ENCODE results near the gene HJV. TPM values are rescaled to one million over a fixed set of nuclear protein-coding genes. Genes with fewer than 3 reads are reported as not detected.

HJV gene
- total and polyA plus RNA-seq, 2 of the 13 experiments (the other 11 are each of a cell fraction or from before 2014, with no cell fraction given): 0.18 TPM; not detected in 1

DNA sequence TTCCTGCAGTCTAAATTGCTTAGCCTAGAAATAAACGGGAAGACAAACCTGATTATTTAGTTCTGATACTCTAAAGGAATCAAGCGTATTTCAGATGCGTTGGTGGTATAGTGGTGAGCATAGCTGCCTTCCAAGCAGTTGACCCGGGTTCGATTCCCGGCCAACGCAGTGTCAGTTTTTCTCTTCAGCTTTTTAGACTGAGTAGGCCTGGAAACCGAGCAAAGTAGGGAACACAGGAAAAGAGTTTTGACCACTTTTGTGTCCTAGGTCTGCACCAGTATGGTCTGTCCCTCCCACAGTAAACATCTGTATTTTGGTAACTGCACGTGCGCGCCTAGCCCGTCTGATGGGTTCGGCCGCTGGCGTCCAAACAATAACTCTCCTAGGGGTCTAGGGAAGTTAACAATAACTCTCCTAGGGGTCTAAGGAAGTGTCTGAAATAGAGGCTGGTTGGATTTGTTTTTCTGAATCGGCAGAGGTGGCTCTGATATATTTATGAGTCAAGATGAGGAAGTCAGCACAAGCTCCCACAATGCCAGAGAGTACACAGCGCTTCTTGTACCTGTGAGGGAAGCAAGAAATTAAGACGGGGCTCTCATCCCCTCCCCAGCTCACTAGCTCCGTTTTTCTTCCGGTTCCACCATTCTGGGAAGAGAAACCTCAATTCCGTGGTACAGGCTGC, 15.6 kb upstream of the HJV start (continued):
- TF ChIP-seq, protein P1, sequence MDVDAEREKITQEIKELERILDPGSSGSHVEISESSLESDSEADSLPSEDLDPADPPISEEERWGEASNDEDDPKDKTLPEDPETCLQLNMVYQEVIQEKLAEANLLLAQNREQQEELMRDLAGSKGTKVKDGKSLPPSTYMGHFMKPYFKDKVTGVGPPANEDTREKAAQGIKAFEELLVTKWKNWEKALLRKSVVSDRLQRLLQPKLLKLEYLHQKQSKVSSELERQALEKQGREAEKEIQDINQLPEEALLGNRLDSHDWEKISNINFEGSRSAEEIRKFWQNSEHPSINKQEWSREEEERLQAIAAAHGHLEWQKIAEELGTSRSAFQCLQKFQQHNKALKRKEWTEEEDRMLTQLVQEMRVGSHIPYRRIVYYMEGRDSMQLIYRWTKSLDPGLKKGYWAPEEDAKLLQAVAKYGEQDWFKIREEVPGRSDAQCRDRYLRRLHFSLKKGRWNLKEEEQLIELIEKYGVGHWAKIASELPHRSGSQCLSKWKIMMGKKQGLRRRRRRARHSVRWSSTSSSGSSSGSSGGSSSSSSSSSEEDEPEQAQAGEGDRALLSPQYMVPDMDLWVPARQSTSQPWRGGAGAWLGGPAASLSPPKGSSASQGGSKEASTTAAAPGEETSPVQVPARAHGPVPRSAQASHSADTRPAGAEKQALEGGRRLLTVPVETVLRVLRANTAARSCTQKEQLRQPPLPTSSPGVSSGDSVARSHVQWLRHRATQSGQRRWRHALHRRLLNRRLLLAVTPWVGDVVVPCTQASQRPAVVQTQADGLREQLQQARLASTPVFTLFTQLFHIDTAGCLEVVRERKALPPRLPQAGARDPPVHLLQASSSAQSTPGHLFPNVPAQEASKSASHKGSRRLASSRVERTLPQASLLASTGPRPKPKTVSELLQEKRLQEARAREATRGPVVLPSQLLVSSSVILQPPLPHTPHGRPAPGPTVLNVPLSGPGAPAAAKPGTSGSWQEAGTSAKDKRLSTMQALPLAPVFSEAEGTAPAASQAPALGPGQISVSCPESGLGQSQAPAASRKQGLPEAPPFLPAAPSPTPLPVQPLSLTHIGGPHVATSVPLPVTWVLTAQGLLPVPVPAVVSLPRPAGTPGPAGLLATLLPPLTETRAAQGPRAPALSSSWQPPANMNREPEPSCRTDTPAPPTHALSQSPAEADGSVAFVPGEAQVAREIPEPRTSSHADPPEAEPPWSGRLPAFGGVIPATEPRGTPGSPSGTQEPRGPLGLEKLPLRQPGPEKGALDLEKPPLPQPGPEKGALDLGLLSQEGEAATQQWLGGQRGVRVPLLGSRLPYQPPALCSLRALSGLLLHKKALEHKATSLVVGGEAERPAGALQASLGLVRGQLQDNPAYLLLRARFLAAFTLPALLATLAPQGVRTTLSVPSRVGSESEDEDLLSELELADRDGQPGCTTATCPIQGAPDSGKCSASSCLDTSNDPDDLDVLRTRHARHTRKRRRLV (CRISPR knock-in tag; IDR thresholded peaks at IDR 0.05): 0 out of 2 replicates have a peak, but pooled peaks have one; percentile 84
- TF ChIP-seq, protein P2, sequence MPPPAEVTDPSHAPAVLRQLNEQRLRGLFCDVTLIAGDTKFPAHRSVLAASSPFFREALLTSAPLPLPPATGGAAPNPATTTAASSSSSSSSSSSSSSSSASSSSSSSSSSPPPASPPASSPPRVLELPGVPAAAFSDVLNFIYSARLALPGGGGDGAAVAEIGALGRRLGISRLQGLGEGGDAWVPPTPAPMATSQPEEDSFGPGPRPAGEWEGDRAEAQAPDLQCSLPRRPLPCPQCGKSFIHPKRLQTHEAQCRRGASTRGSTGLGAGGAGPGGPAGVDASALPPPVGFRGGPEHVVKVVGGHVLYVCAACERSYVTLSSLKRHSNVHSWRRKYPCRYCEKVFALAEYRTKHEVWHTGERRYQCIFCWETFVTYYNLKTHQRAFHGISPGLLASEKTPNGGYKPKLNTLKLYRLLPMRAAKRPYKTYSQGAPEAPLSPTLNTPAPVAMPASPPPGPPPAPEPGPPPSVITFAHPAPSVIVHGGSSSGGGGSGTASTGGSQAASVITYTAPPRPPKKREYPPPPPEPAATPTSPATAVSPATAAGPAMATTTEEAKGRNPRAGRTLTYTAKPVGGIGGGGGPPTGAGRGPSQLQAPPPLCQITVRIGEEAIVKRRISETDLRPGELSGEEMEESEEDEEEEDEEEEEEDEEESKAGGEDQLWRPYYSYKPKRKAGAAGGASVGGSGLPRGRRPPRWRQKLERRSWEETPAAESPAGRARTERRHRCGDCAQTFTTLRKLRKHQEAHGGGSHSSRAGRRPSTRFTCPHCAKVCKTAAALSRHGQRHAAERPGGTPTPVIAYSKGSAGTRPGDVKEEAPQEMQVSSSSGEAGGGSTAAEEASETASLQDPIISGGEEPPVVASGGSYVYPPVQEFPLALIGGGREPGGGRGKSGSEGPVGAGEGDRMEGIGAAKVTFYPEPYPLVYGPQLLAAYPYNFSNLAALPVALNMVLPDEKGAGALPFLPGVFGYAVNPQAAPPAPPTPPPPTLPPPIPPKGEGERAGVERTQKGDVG (CRISPR knock-in tag; IDR thresholded peaks at IDR 0.05; ENCODE audit: borderline replicate concordance): no peak
- TF ChIP-seq SIN3A (IDR thresholded peaks at IDR 0.05; ENCODE audit: borderline replicate concordance, low read depth, low read length) (no peak; the same call in 1 of the 2 replicates), ZNF547 (CRISPR knock-in tag; IDR thresholded peaks at IDR 0.05) (no peak), TEAD2 (CRISPR knock-in tag; IDR thresholded peaks at IDR 0.05) (no peak), ZNF124 (CRISPR knock-in tag; IDR thresholded peaks at IDR 0.05) (no peak), ZNF788 (CRISPR knock-in tag; IDR thresholded peaks at IDR 0.05; ENCODE audit: borderline replicate concordance) (no peak), ISL2 (CRISPR knock-in tag; IDR thresholded peaks at IDR 0.05) (0 out of 2 replicates have a peak, but pooled peaks have one; percentile 15), KDM5A (IDR thresholded peaks at IDR 0.05; ENCODE audit: borderline replicate concordance, low read length) (peak; percentile 58; the same call in 1 of the 2 replicates), ZNF841 (CRISPR knock-in tag; IDR thresholded peaks at IDR 0.05; ENCODE audit: borderline replicate concordance) (no peak), EHMT2 (IDR thresholded peaks at IDR 0.05; ENCODE audit: borderline replicate concordance, low read depth, low read length) (no peak), DNMT3B (CRISPR knock-in tag; conservative IDR thresholded peaks at IDR 0.05) (no peak)
- TF ChIP-seq, protein P3, sequence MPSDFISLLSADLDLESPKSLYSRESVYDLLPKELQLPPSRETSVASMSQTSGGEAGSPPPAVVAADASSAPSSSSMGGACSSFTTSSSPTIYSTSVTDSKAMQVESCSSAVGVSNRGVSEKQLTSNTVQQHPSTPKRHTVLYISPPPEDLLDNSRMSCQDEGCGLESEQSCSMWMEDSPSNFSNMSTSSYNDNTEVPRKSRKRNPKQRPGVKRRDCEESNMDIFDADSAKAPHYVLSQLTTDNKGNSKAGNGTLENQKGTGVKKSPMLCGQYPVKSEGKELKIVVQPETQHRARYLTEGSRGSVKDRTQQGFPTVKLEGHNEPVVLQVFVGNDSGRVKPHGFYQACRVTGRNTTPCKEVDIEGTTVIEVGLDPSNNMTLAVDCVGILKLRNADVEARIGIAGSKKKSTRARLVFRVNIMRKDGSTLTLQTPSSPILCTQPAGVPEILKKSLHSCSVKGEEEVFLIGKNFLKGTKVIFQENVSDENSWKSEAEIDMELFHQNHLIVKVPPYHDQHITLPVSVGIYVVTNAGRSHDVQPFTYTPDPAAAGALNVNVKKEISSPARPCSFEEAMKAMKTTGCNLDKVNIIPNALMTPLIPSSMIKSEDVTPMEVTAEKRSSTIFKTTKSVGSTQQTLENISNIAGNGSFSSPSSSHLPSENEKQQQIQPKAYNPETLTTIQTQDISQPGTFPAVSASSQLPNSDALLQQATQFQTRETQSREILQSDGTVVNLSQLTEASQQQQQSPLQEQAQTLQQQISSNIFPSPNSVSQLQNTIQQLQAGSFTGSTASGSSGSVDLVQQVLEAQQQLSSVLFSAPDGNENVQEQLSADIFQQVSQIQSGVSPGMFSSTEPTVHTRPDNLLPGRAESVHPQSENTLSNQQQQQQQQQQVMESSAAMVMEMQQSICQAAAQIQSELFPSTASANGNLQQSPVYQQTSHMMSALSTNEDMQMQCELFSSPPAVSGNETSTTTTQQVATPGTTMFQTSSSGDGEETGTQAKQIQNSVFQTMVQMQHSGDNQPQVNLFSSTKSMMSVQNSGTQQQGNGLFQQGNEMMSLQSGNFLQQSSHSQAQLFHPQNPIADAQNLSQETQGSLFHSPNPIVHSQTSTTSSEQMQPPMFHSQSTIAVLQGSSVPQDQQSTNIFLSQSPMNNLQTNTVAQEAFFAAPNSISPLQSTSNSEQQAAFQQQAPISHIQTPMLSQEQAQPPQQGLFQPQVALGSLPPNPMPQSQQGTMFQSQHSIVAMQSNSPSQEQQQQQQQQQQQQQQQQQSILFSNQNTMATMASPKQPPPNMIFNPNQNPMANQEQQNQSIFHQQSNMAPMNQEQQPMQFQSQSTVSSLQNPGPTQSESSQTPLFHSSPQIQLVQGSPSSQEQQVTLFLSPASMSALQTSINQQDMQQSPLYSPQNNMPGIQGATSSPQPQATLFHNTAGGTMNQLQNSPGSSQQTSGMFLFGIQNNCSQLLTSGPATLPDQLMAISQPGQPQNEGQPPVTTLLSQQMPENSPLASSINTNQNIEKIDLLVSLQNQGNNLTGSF (CRISPR knock-in tag; IDR thresholded peaks at IDR 0.05): no peak
- TF ChIP-seq, protein P4, sequence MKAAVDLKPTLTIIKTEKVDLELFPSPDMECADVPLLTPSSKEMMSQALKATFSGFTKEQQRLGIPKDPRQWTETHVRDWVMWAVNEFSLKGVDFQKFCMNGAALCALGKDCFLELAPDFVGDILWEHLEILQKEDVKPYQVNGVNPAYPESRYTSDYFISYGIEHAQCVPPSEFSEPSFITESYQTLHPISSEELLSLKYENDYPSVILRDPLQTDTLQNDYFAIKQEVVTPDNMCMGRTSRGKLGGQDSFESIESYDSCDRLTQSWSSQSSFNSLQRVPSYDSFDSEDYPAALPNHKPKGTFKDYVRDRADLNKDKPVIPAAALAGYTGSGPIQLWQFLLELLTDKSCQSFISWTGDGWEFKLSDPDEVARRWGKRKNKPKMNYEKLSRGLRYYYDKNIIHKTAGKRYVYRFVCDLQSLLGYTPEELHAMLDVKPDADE (CRISPR knock-in tag; IDR thresholded peaks at IDR 0.05): no peak
